ENCODE results near the gene MTNR1A.

DNA sequence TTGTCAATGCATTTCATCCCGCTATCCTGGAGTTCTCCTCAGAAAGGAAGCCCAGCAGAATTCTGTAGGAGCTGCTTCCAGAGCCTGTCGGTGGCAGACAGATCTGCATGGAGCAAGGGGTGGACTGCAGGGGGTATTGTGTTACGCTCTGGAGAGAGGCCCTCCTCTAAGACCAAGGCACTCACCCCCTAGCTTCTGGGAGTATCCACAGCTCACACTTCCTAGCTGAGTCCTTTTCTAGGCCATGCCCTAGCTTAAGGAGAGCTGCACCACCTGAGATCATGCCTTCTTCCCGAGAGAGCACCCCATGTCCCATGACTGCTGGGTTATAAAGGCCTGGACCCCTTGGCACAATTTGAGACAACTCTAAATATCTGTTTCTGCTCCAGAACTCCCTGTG lies 39.1 kb downstream of the MTNR1A start:
- TF ChIP-seq, protein P1, sequence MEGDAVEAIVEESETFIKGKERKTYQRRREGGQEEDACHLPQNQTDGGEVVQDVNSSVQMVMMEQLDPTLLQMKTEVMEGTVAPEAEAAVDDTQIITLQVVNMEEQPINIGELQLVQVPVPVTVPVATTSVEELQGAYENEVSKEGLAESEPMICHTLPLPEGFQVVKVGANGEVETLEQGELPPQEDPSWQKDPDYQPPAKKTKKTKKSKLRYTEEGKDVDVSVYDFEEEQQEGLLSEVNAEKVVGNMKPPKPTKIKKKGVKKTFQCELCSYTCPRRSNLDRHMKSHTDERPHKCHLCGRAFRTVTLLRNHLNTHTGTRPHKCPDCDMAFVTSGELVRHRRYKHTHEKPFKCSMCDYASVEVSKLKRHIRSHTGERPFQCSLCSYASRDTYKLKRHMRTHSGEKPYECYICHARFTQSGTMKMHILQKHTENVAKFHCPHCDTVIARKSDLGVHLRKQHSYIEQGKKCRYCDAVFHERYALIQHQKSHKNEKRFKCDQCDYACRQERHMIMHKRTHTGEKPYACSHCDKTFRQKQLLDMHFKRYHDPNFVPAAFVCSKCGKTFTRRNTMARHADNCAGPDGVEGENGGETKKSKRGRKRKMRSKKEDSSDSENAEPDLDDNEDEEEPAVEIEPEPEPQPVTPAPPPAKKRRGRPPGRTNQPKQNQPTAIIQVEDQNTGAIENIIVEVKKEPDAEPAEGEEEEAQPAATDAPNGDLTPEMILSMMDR (IDR thresholded peaks at IDR 0.05): no peak
- no peak for TF ChIP-seq POLR2A (IDR thresholded peaks at IDR 0.05)
- no peak for TF ChIP-seq EP300 (IDR thresholded peaks at IDR 0.05)

Measured in ovary (tissue), 3 donors.